Inferior parietal cortex (tissue), 1 donor: ENCODE data around the gene SKAP2.
A peak's percentile ranks its signal among the peaks of the same experiment; 100 is the strongest.

Experiments
- DNase-seq: peaks from one replicate; pipeline ENCODE4 v3.0.0-alpha.2; 2016; ENCODE audit errors: extremely low spot score

The SKAP2 gene

GRCh38 chr7:26696161-26696560 lies 168.2 kb downstream of the SKAP2 start:
- DNase-seq, result no peak

GRCh38 chr7:26694713-26695112 lies 169.7 kb downstream of the SKAP2 start:
- no peak for DNase-seq

- no peak for DNase-seq
Observed at GRCh38 chr7:26694141-26694540, 170.2 kb downstream of the SKAP2 start.

- no peak for DNase-seq
Observed at GRCh38 chr7:26691886-26692285, 172.5 kb downstream of the SKAP2 start.

- no peak for DNase-seq
Observed at GRCh38 chr7:26691406-26691805, 173.0 kb downstream of the SKAP2 start.

- no peak for DNase-seq
Observed at GRCh38 chr7:26690135-26690805, 174.1 kb downstream of the SKAP2 start.

GRCh38 chr7:26688936-26689506 lies 175.4 kb downstream of the SKAP2 start:
- DNase-seq, result peak; percentile 22

- DNase-seq, result no peak
Observed at GRCh38 chr7:26688388-26688787, 176.0 kb downstream of the SKAP2 start.

- no peak for DNase-seq
Observed at GRCh38 chr7:26687032-26687431, 177.4 kb downstream of the SKAP2 start.

GRCh38 chr7:26686448-26686981 lies 177.9 kb downstream of the SKAP2 start:
- peak; percentile 45 for DNase-seq

GRCh38 chr7:26685606-26686005 lies 178.8 kb downstream of the SKAP2 start:
- DNase-seq, result no peak

- DNase-seq, result no peak
Observed at GRCh38 chr7:26684447-26684846, 179.9 kb downstream of the SKAP2 start.

- no peak for DNase-seq
Observed at GRCh38 chr7:26683277-26683676, 181.1 kb downstream of the SKAP2 start.

- DNase-seq, result no peak
Observed at GRCh38 chr7:26681819-26682418, 182.5 kb downstream of the SKAP2 start.

GRCh38 chr7:26680587-26680986 lies 183.8 kb downstream of the SKAP2 start:
- DNase-seq, result no peak

- DNase-seq, result no peak
Observed at GRCh38 chr7:26675143-26675887, 189.1 kb downstream of the SKAP2 start.

GRCh38 chr7:26673858-26674257 lies 190.5 kb downstream of the SKAP2 start:
- no peak for DNase-seq

GRCh38 chr7:26673271-26673670 lies 191.1 kb downstream of the SKAP2 start:
- no peak for DNase-seq

GRCh38 chr7:26670841-26671240 lies 193.5 kb downstream of the SKAP2 start:
- no peak for DNase-seq

GRCh38 chr7:26670290-26670689 lies 194.1 kb downstream of the SKAP2 start:
- DNase-seq, result no peak

GRCh38 chr7:26668821-26669220 lies 195.6 kb downstream of the SKAP2 start:
- DNase-seq, result no peak

- peak; percentile 95 for DNase-seq
Observed at GRCh38 chr7:26667514-26668133, 196.8 kb downstream of the SKAP2 start.
